A673 (cell line): ENCODE results near the gene FIP1L1. TPM values are rescaled to one million over a fixed set of nuclear protein-coding genes. Genes with fewer than 3 reads are reported as not detected.

Source experiments
- BruUV-seq: library from RNA; stranded (reverse); fragments of 400-500 nt; replicated peaks from 2 replicates; lab custom pipeline; 2021; lab: Mats Ljungman, UMichigan
- CTCF ChIA-PET: fragments of 300-600 bp; sonication (Branson Sonifier 250); formaldehyde crosslinking; loops from one replicate; lab custom pipeline; 2022; ENCODE audit warnings: antibody characterized with exemption; lab: Charles Lee
- POLR2A ChIA-PET: fragments of 300-600 bp; sonication (Branson Sonifier 250); formaldehyde crosslinking; loops from one replicate; lab custom pipeline; 2022; ENCODE audit warnings: antibody characterized with exemption; ENCODE audit not compliant: low non-redundant PET; lab: Charles Lee
- DNase-seq: peaks from one replicate; pipeline ENCODE4 v3.0.0-alpha.2; 2015; ENCODE audit warnings: low spot score
- H3K27ac ChIP-seq: fragments of 200-600 bp; sonication (generic); 2 replicates; pipeline ENCODE4 v1.5.1; 2016; ENCODE audit warnings: mixed run types, low read depth, mild to moderate bottlenecking, mixed read lengths, antibody characterized with exemption, low read length; ENCODE audit not compliant: poor library complexity, severe bottlenecking
- H3K27me3 ChIP-seq: fragments of 200-600 bp; sonication (generic); replicated peaks from 2 replicates; pipeline ENCODE4 v1.6.1; 2017; ENCODE audit warnings: mixed run types, low read depth, mild to moderate bottlenecking, mixed read lengths, antibody characterized with exemption, low read length; ENCODE audit not compliant: insufficient read depth, poor library complexity
- H3K36me3 ChIP-seq: fragments of 200-600 bp; sonication (generic); 2 replicates; pipeline ENCODE4 v1.6.1; 2016; ENCODE audit warnings: mixed run types, mild to moderate bottlenecking, mixed read lengths, antibody characterized with exemption, low read length; ENCODE audit not compliant: insufficient read depth, poor library complexity, severe bottlenecking
- H3K4me1 ChIP-seq: fragments of 200-600 bp; sonication (generic); 2 replicates; pipeline ENCODE4 v1.6.1; 2017; ENCODE audit warnings: mixed run types, mild to moderate bottlenecking, mixed read lengths, antibody characterized with exemption, low read length; ENCODE audit not compliant: insufficient read depth, poor library complexity, severe bottlenecking
- H3K4me3 ChIP-seq: fragments of 200-600 bp; sonication (generic); 2 replicates; pipeline ENCODE4 v1.5.1; 2016; ENCODE audit warnings: low read depth, mixed run types, mild to moderate bottlenecking, mixed read lengths, low read length; ENCODE audit not compliant: poor library complexity, severe bottlenecking
- H3K9me3 ChIP-seq: fragments of 200-600 bp; sonication (generic); 2 replicates; pipeline ENCODE4 v1.6.1; 2016; ENCODE audit warnings: mixed run types, low read depth, mild to moderate bottlenecking, mixed read lengths, antibody characterized with exemption, low read length; ENCODE audit not compliant: poor library complexity, severe bottlenecking
- CTCF ChIP-seq: fragments of 300-800, 200-600 bp; sonication (generic); conservative IDR thresholded peaks from 2 replicates; pipeline ENCODE4 v1.5.1; 2017; ENCODE audit warnings: low read depth, mild to moderate bottlenecking, antibody characterized with exemption, low read length, moderate library complexity, mixed read lengths
- EZH2 ChIP-seq: fragments of 200-600 bp; sonication (generic); IDR thresholded peaks from 2 replicates; pipeline ENCODE4 v1.6.1; 2017; ENCODE audit warnings: borderline replicate concordance, low read depth, mild to moderate bottlenecking, mixed read lengths, antibody characterized with exemption, low read length; ENCODE audit not compliant: poor library complexity, severe bottlenecking
- intact Hi-C: fragments of 100-400 bp; cut with micrococcal nuclease; formaldehyde crosslinking; loops from one replicate; pipeline ENCODE4 v1.10.0; 2022; ENCODE audit not compliant: unreplicated experiment
- total RNA-seq: library from RNA; stranded (reverse); gene quantifications from 2 replicates; pipeline ENCODE4 v1.2.3, GENCODE V29; 2021

Gene FIP1L1
- total RNA-seq, 1 experiment from 2014 or later, result 30.9 TPM

- Histone ChIP-seq H3K4me1 (no peaks in the 10 kb centered on the region), H3K4me3 (no peak overlapping the region), H3K27me3 (no peaks in the 10 kb centered on the region), H3K9me3 (no peaks in the 10 kb centered on the region), H3K27ac (no peak overlapping the region), H3K36me3 (no peaks in the 10 kb centered on the region)
- CTCF ChIA-PET, result no interaction called here
- DNase-seq, result no peak
- intact Hi-C loops, result no loop called here
- POLR2A ChIA-PET, result no interaction called here
- no TSS peak for BruUV-seq
- TF ChIP-seq EZH2 (no peak), CTCF (no peak)
Observed at GRCh38 chr4:53501561-53501960, 124.1 kb downstream of the FIP1L1 start.

GRCh38 chr4:53502094-53502493 is 124.7 kb downstream of the FIP1L1 start:
- POLR2A ChIA-PET, result no interaction called here
- H3K4me3 ChIP-seq, result no peak overlapping the region
- H3K9me3 ChIP-seq, result no peaks in the 10 kb centered on the region
- TF ChIP-seq EZH2 (no peak), CTCF (no peak)
- H3K36me3 ChIP-seq, result no peaks in the 10 kb centered on the region
- intact Hi-C loops, result no loop called here
- no peaks in the 10 kb centered on the region for H3K4me1 ChIP-seq
- no peak for DNase-seq
- no peak overlapping the region for H3K27ac ChIP-seq
- H3K27me3 ChIP-seq, result no peaks in the 10 kb centered on the region
- CTCF ChIA-PET, result no interaction called here
- no TSS peak for BruUV-seq

- Histone ChIP-seq H3K27ac (no peak overlapping the region), H3K9me3 (no peaks in the 10 kb centered on the region), H3K27me3 (no peaks in the 10 kb centered on the region), H3K36me3 (no peaks in the 10 kb centered on the region), H3K4me3 (no peak overlapping the region), H3K4me1 (no peaks in the 10 kb centered on the region)
- TF ChIP-seq EZH2 (no peak), CTCF (no peak)
- POLR2A ChIA-PET, result no interaction called here
- DNase-seq, result no peak
- intact Hi-C loops, result no loop called here
- CTCF ChIA-PET, result no interaction called here
- no TSS peak for BruUV-seq
Observed at GRCh38 chr4:53505947-53506346, 128.5 kb downstream of the FIP1L1 start.
